ENCODE results near the gene PROSER3. TPM values are rescaled to one million over a fixed set of nuclear protein-coding genes. Genes with fewer than 3 reads are reported as not detected.
A peak's percentile ranks its signal among the peaks of the same experiment; 100 is the strongest.

Gene PROSER3
- total and polyA plus RNA-seq, 2 donors (not counting 3 experiments of a cell fraction or from before 2014, with no cell fraction given) = 18.3 to 28.3 TPM

DNA sequence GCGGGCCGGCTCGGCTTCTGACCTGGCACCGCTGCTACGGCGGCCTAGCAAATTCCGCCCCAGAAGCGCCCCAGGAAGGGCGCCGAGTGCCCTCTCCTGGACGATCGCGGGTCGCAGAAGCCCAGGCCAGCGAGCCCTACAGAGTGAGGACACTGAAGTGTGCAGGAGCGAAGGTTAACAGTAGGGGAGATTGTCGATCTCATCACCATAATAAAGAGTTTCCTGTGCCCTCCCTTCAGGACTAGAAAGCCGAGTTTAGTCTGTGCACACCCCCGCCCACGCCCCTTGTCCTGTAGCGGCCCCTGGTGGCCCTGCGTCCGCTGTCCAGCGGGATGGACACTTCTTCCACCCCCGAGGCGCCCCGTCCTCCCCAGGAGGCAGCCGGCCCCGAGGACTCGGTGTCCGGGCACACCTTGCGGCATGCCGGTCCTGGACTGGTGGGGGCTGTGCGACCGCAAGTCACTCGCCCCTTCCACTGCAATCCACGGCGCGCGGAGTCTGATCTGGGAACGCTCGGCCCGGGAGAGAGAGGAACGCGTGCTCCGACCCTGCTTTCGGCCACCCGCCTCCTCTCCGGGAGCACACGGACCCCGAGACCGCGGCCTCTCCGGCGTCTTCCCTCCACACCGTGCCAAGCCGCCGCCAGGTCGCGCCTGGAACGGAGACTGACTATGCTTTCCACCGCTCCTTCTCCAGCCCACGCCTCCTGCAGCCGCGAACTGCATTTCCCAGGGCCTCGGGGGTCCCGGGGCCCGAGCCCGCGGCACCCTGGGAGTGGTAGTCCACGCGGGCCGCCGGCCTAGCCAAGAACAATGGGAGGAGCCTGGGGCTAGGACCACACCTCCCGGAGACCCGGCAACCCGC, 40.9 kb upstream of the PROSER3 start:
- intact Hi-C loops (cut with micrococcal nuclease) (loop anchor here (1.0 kb wide), 11 partner anchors 15 to 365 kb away; partner anchors contain the start of genes PROSER3, PSENEN and U2AF1L4), dilution Hi-C loops (cut with MboI; ENCODE audit: extremely low pct_ligation_motif_present, low sequenced_read_pairs) (no loop called here)
- peak overlapping the region; percentile 39 for H3K9ac ChIP-seq (replicated peaks; ENCODE audit: extremely low read depth, insufficient read depth, low read length)
- H4K20me1 ChIP-seq (replicated peaks; ENCODE audit: control insufficient read depth, extremely low read depth, insufficient read depth, low read length) = no peaks in the 10 kb centered on the region
- no peaks in the 10 kb centered on the region for H3K27me3 ChIP-seq (ENCODE audit: control insufficient read depth in 2 of 2, insufficient read depth in 2 of 2, low read length in 2 of 2)
- TF ChIP-seq POLR2AphosphoS5 (IDR thresholded peaks at IDR 0.05; ENCODE audit: insufficient read depth, low read depth, low read length) = peak; percentile 21
- TF ChIP-seq, protein P1, sequence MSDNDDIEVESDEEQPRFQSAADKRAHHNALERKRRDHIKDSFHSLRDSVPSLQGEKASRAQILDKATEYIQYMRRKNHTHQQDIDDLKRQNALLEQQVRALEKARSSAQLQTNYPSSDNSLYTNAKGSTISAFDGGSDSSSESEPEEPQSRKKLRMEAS (IDR thresholded peaks at IDR 0.05; ENCODE audit: insufficient read depth, insufficient read length) = no peak
- TF ChIP-seq, protein P2, sequence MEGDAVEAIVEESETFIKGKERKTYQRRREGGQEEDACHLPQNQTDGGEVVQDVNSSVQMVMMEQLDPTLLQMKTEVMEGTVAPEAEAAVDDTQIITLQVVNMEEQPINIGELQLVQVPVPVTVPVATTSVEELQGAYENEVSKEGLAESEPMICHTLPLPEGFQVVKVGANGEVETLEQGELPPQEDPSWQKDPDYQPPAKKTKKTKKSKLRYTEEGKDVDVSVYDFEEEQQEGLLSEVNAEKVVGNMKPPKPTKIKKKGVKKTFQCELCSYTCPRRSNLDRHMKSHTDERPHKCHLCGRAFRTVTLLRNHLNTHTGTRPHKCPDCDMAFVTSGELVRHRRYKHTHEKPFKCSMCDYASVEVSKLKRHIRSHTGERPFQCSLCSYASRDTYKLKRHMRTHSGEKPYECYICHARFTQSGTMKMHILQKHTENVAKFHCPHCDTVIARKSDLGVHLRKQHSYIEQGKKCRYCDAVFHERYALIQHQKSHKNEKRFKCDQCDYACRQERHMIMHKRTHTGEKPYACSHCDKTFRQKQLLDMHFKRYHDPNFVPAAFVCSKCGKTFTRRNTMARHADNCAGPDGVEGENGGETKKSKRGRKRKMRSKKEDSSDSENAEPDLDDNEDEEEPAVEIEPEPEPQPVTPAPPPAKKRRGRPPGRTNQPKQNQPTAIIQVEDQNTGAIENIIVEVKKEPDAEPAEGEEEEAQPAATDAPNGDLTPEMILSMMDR (IDR thresholded peaks at IDR 0.05; ENCODE audit: extremely low read depth in 1 of 2, insufficient read depth in 1 of 2, low read depth in 1 of 2, low read length in 2 of 2) = peak; percentile 87 to 91
- H3K4me2 ChIP-seq (ENCODE audit: insufficient read depth, low read length) = peak overlapping the region; percentile 61
- ChIA-PET CTCF (interaction anchor here (1.0 to 1.8 kb wide), 3 partner anchors 15 to 31 kb away, joined by 3 to 7 read pairs (median 4); partner anchors contain the start of genes LIN37, PSENEN and U2AF1L4), POLR2A (no interaction called here)
- H3K9me3 ChIP-seq (replicated peaks; ENCODE audit: control insufficient read depth, insufficient read depth, low read length) = no peaks in the 10 kb centered on the region
- peaks cover 17% of the 10 kb centered on the region for H3K4me1 ChIP-seq (ENCODE audit: control insufficient read depth, extremely low read depth, insufficient read depth, low read length)
- H3K4me3 ChIP-seq (replicated peaks in 1 of 3; ENCODE audit: insufficient read depth in 1 of 3, low read depth in 1 of 3, low read length in 3 of 3) = peak overlapping the region; percentile 30 to 57 (median 46)
- peak overlapping the region; percentile 36 for H3K27ac ChIP-seq (ENCODE audit: insufficient read depth, low read depth, low read length)
- FAIRE-seq (peak; percentile 90), DNase-seq (ENCODE audit: low read depth, low spot score) (peak; percentile 95)
- BruUV-seq (replicated peaks) = no TSS peak
- H3K79me2 ChIP-seq (ENCODE audit: control insufficient read depth, insufficient read depth, low read length) = peaks cover 30% of the 10 kb centered on the region
- no peaks in the 10 kb centered on the region for H3K9me1 ChIP-seq (replicated peaks; ENCODE audit: control insufficient read depth, extremely low read depth, insufficient read depth, low read length)
- H2AFZ ChIP-seq (ENCODE audit: low read depth, low read length) = peak overlapping the region; percentile 97
- peaks cover 2 to 11% of the 10 kb centered on the region in 2 experiments for H3K36me3 ChIP-seq (ENCODE audit: control insufficient read depth in 2 of 2, extremely low read depth in 1 of 2, insufficient read depth in 2 of 2, low read length in 2 of 2)
